Mammary epithelial cell (primary cell): ENCODE data around the gene TMEM175.

Experiments
- CTCF ChIP-seq, 2 donors: IDR thresholded peaks in 1 of 2; conservative IDR thresholded peaks in 1 of 2; 2 replicates each; pipeline ENCODE4 v1.5.1; 2011 to 2012; ENCODE audit warnings: inconsistent platforms in 2 of 2, low read length in 2 of 2, mild to moderate bottlenecking in 2 of 2, control low read depth in 1 of 2, low read depth in 1 of 2; ENCODE audit not compliant: insufficient read depth in 1 of 2; ENCODE audit errors: extremely low read depth in 1 of 2
- EZH2 ChIP-seq: IDR thresholded peaks from 2 replicates; pipeline ENCODE4 v1.6.1; 2012; ENCODE audit warnings: low read length, inconsistent platforms, borderline replicate concordance

DNA sequence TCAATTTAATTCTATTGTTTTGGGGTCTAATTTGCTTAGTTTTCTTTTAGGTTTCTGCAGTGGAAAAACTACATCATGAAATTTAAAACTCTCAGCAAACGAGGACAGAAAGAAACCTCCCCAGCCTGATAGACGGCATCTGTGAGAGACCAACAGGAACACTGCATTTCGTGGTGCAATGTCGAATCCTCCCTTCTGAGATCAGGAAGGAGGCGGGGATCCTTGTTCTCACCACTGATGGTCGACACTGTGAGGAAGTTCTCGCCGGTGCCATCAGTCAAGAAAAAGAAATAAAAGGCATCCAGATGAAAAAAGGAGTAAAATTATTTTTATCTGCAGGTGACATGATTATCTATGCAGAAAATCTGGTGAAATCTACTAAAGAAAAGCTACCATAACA is 16.7 kb upstream of the TMEM175 start:
- TF ChIP-seq EZH2, result no peak
- no peak for TF ChIP-seq CTCF (conservative IDR thresholded peaks at IDR 0.05 in 1 of 2, IDR thresholded peaks at IDR 0.05 in 1 of 2; ENCODE audit: extremely low read depth in 1 of 2, insufficient read depth in 1 of 2, low read depth in 1 of 2, low read length in 2 of 2)
